KOPT-K1 (cell line): Measurements from ENCODE around the gene SLC35F4.
"Not testable (repeated sequence)": the region's sequence is repeated elsewhere in the genome, so short reads cannot be mapped to it uniquely, and the experiment has no call there.

ENCODE experiments used
- H3K27ac ChIP-seq: fragments of 200-600 bp; sonication (generic); 2 replicates; pipeline ENCODE4 v1.5.1; 2016; ENCODE audit warnings: antibody characterized with exemption, mild to moderate bottlenecking, low read depth, low read length; ENCODE audit not compliant: poor library complexity, severe bottlenecking
- H3K36me3 ChIP-seq: fragments of 200-600 bp; sonication (generic); 2 replicates; pipeline ENCODE4 v1.5.1; 2017; ENCODE audit warnings: antibody characterized with exemption, mild to moderate bottlenecking, low read length, moderate library complexity; ENCODE audit not compliant: insufficient read depth
- H3K9me3 ChIP-seq: fragments of 200-600 bp; sonication (generic); 2 replicates; pipeline ENCODE4 v1.5.1; 2017; ENCODE audit warnings: antibody characterized with exemption, low read length, mild to moderate bottlenecking; ENCODE audit not compliant: insufficient read depth, poor library complexity, severe bottlenecking

SLC35F4 gene

GRCh38 chr14:57737598-57737997 lies 128.3 kb downstream of the SLC35F4 start:
- H3K27ac ChIP-seq, result no peak overlapping the region
- H3K36me3 ChIP-seq, result no peaks in the 10 kb centered on the region
- no peaks in the 10 kb centered on the region for H3K9me3 ChIP-seq

GRCh38 chr14:57736391-57736790 lies 129.5 kb downstream of the SLC35F4 start:
- no peak overlapping the region for H3K27ac ChIP-seq
- H3K9me3 ChIP-seq, result no peaks in the 10 kb centered on the region
- no peaks in the 10 kb centered on the region for H3K36me3 ChIP-seq

- Histone ChIP-seq H3K27ac (no peak overlapping the region), H3K9me3 (no peaks in the 10 kb centered on the region), H3K36me3 (no peaks in the 10 kb centered on the region)
These were observed 130.6 kb downstream of the SLC35F4 start for GRCh38 chr14:57735276-57735675.

- Histone ChIP-seq H3K9me3 (no peaks in the 10 kb centered on the region), H3K36me3 (no peaks in the 10 kb centered on the region), H3K27ac (no peak overlapping the region)
These were observed 133.2 kb downstream of the SLC35F4 start for GRCh38 chr14:57732463-57733285.

GRCh38 chr14:57729208-57730187 lies 136.4 kb downstream of the SLC35F4 start:
- Histone ChIP-seq H3K27ac (no peak overlapping the region), H3K9me3 (no peaks in the 10 kb centered on the region), H3K36me3 (no peaks in the 10 kb centered on the region)

DNA sequence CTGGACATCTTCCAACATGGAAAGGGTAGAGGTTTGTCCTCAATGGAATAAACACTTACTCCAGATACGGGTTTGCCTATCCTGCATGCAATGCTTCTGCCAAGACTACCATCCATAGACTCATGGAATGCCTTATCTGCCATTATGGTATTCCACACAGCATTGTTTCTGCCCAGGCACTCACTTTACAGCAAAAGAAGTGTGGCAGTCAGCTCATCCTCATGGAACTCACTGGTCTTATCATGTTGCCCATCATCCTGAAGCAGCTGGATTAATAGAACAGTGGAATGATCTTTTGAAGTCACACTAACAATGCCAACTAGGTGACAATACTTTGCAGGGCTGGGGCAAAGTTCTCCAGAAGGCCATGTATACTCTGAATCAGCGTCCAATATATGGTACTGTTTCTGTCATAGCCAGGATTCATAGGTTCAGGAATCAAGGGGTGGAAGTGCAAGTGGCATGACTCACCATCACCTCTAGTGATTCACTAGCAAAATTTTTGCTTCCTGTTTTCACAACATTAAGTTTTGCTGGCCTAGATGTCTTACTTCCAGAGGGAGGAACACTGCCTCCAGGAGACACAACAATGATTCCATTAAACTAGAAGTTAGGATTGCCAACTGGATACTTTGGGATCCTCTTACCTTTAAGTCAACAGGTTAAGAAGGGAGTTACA lies 140.4 kb downstream of the SLC35F4 start:
- no peaks in the 10 kb centered on the region for H3K9me3 ChIP-seq
- H3K27ac ChIP-seq, result no peak overlapping the region
- no peaks in the 10 kb centered on the region for H3K36me3 ChIP-seq

DNA sequence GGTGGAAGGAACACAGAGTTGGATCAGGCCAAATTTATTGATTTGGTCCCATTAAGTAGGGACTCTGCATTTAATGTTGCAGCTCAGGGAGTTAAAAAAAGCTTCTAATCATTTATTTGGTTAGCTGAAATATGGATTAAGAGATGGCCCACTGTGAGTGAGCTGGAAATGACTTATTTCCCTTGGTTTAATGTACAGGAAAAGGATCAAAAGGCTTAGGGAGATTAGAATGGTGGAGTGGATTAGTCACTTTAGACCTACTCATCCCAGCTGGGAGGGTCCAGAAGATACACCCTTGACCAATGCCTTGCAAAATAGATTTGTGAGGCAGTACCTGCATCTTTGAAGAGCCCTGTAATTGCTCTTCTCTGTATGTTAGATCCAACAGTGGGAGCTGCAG lies 143.8 kb downstream of the SLC35F4 start:
- H3K36me3 ChIP-seq, H3K27ac ChIP-seq, H3K9me3 ChIP-seq: not testable (repeated sequence)

GRCh38 chr14:57714487-57714931 lies 151.4 kb downstream of the SLC35F4 start:
- H3K27ac ChIP-seq, result no peak overlapping the region
- peaks cover 13% of the 10 kb centered on the region for H3K9me3 ChIP-seq
- H3K36me3 ChIP-seq, result no peaks in the 10 kb centered on the region

DNA sequence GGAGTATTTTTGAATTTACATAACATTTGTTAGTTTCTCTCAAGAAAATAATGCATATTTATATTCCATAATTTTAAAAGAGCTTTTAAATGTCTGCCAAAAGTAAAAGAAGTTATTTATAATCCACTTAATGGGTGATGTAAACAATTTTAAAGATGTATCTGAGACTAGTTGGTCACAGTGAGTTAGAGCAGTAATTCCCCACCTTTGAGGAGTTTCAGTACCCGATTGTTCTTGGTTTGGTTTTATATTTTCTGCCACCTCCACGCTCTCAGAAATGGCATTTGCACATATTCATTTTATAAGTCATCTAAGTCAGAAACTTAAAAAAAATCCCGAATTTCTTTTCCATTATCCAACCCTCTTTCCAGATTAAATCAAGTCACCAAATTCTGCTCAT lies 153.2 kb downstream of the SLC35F4 start:
- no peak overlapping the region for H3K27ac ChIP-seq
- H3K9me3 ChIP-seq, result peaks cover 13% of the 10 kb centered on the region
- H3K36me3 ChIP-seq, result no peaks in the 10 kb centered on the region

DNA sequence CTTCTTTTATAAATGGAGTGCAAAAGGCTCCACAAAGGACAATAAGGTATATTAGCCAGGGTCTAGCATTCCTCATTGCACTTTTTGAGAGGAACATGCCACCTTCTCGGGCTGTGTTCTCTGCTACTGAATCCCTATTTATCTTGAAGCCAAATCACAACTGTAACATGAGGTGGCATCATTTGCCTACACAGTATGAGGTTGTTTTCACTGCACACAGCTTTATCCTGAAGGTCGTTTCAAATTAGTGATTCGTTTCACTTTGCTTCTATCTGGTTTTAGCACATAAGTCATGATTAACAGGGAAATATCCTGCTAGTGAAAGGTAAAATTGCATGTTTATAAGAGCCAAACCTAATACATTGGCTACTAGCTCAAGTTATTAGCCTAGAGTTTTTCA lies 153.8 kb downstream of the SLC35F4 start:
- H3K9me3 ChIP-seq, result peaks cover 13% of the 10 kb centered on the region
- H3K27ac ChIP-seq, result no peak overlapping the region
- no peaks in the 10 kb centered on the region for H3K36me3 ChIP-seq

- Histone ChIP-seq H3K27ac (no peak overlapping the region), H3K9me3 (peaks cover 13% of the 10 kb centered on the region), H3K36me3 (no peaks in the 10 kb centered on the region)
These were observed 156.0 kb downstream of the SLC35F4 start for GRCh38 chr14:57709909-57710308.

DNA sequence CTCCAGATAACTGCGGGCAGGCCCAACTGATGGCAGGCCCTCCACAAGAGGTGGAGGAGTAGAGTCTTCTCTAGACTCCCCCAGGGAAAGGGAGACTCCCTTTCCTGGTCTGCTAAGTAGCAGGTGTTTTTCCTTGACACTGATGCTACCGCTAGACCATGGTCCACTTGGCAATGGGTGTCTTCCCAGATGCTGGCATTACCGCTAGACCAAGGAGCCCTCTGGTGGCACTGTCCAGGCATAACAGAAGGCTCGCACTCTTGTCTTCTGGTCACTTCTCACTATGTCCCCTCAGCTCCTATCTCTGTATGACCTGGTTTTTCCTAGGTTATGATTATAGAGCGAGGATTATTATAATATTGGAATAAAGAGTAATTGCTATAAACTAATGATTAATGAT lies 156.8 kb downstream of the SLC35F4 start:
- peaks cover 13% of the 10 kb centered on the region for H3K9me3 ChIP-seq
- H3K36me3 ChIP-seq, H3K27ac ChIP-seq: not testable (repeated sequence)

DNA sequence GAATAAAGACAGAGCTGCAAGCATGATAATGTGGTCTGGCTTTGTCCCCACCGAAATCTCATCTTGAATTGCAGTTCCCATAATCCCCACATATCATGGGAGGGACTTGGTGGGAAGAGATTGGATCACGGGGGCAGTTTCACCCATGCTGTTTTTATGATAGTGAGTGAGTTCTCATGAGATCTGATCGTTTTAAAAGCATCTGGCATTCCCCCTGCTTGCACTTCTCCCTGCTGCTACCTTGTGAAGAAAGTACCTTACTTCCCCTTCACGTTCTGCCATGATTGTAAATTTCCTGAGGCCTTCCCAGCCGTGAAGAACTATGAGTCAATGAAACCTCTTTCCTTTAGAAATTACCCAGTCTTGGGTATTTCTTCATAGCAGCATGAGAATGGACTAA lies 158.7 kb downstream of the SLC35F4 start:
- Histone ChIP-seq H3K27ac (no peak overlapping the region), H3K9me3 (peaks cover 13% of the 10 kb centered on the region), H3K36me3 (no peaks in the 10 kb centered on the region)

DNA sequence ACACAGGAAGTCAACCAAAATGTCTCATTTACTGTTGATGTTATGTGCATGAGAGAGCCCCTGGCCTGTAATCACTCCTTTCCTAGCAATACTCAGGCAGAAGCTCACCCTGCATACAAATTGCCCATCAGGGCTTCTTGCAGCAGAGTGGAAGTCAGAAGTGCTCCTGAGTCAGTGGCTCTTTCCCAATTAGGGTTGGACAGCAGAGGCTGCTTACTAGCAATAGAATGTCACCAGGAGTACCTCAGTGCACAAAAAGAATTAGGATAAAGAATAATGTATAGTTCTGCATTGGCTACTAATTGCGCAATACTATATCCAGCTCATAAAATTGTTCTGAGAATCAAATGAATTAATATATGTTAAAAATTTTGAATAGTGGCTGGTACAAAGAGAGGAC lies 161.1 kb downstream of the SLC35F4 start:
- Histone ChIP-seq H3K9me3 (peaks cover 3% of the 10 kb centered on the region), H3K27ac (no peak overlapping the region), H3K36me3 (no peaks in the 10 kb centered on the region)

DNA sequence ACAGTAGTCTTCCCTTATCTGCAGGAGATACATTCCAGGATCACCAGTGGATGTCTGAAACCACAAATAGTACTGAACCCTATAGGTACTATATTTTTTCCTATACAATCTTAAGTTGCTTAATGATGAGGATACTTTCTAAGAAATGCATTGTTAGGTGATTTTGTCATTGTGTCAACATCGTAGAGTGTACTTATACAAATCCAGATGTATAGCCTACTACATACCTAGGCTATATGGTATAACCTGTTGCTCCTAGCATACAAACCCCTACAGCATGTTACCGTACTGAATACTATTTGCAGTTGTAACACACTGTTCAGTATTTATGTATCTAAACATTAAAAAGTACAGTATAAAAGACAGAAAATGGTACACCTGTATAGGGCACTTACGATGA lies 165.9 kb downstream of the SLC35F4 start:
- Histone ChIP-seq H3K27ac (no peak overlapping the region), H3K36me3 (no peaks in the 10 kb centered on the region), H3K9me3 (no peaks in the 10 kb centered on the region)
